Uterus (tissue), 2 donors: ENCODE measurements around the gene NUP85.

Source experiments
- POLR2A ChIP-seq, 2 donors: fragments of 450-650 bp; IDR thresholded peaks; one replicate each; pipeline ENCODE4 v1.6.1; 2016; ENCODE audit warnings: antibody characterized with exemption in 2 of 2, mild to moderate bottlenecking in 1 of 2, moderate library complexity in 1 of 2
- TF ChIP-seq, protein P1 (sequence below), 4 experiments: fragments of 200-600 bp in 2 of 4; fragments of 450-650 bp in 2 of 4; sonication (generic) in 2 of 4; IDR thresholded peaks; one replicate each; pipeline ENCODE4 v1.5.1; 2016 to 2019; ENCODE audit warnings: antibody characterized with exemption in 4 of 4, mild to moderate bottlenecking in 2 of 4, moderate library complexity in 1 of 4

DNA sequence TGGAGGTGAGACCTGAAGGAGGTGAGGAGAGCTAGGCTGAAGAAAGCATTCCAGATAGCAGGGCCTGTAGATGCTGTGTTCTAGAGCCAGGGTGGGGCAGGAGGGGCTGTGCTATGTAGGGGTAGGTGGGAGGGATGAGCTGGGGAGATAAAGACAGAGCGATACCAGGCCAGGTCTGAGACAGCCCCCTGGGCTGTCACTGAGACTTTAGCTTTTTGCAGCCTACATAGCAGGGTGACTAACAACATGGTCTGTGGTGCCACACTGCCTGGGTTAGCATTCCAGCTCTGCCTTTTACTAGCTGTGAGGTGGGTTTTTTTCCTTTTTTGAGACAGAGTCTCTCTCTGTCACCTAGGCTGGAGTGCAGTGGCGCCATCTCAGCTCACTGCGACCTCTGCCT lies 14.3 kb downstream of the NUP85 start:
- TF ChIP-seq, protein P1, sequence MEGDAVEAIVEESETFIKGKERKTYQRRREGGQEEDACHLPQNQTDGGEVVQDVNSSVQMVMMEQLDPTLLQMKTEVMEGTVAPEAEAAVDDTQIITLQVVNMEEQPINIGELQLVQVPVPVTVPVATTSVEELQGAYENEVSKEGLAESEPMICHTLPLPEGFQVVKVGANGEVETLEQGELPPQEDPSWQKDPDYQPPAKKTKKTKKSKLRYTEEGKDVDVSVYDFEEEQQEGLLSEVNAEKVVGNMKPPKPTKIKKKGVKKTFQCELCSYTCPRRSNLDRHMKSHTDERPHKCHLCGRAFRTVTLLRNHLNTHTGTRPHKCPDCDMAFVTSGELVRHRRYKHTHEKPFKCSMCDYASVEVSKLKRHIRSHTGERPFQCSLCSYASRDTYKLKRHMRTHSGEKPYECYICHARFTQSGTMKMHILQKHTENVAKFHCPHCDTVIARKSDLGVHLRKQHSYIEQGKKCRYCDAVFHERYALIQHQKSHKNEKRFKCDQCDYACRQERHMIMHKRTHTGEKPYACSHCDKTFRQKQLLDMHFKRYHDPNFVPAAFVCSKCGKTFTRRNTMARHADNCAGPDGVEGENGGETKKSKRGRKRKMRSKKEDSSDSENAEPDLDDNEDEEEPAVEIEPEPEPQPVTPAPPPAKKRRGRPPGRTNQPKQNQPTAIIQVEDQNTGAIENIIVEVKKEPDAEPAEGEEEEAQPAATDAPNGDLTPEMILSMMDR (IDR thresholded peaks at IDR 0.05): no peak
- no peak for TF ChIP-seq POLR2A (IDR thresholded peaks at IDR 0.05)
